CD4-positive, alpha-beta T cell (primary cell): ENCODE data around the gene SCFD2. TPM values are rescaled to one million over a fixed set of nuclear protein-coding genes. Genes with fewer than 3 reads are reported as not detected.
"Not testable (repeated sequence)": the region's sequence is repeated elsewhere in the genome, so short reads cannot be mapped to it uniquely, and the experiment has no call there.

ENCODE experiments used
- ATAC-seq: fragments of 200-7000 bp; cut with Tn5 transposase; one replicate; pipeline ENCODE4 v1.10.0; 2022; ENCODE audit warnings: mild to moderate bottlenecking; ENCODE audit not compliant: poor library complexity
- CTCF ChIA-PET: fragments of 350-600 bp; sonication (Branson Sonifier 250); formaldehyde crosslinking; loops from one replicate; lab custom pipeline; 2021; ENCODE audit warnings: antibody characterized with exemption, inconsistent platforms; lab: Charles Lee
- POLR2A ChIA-PET: fragments of 350-600 bp; sonication (Branson Sonifier 250); formaldehyde crosslinking; loops from one replicate; lab custom pipeline; 2021; ENCODE audit warnings: antibody characterized with exemption, inconsistent platforms; lab: Charles Lee
- DNase-seq, 14 experiments: peaks; one replicate each; pipeline ENCODE4 v3.0.0-alpha.2; 2013 to 2020; ENCODE audit warnings: mixed read lengths in 2 of 14
- H3K27ac ChIP-seq, 2 donors: one replicate each; pipeline versions ENCODE4 v1.5.1 to v1.7.0; 2013; ENCODE audit warnings: low read length in 2 of 2, low read depth in 1 of 2, mild to moderate bottlenecking in 1 of 2
- H3K27me3 ChIP-seq, 2 experiments: 1 replicate in 1 of 2; 2 replicates in 1 of 2; pipeline versions ENCODE4 v1.6.1 to v1.7.0; 2013; ENCODE audit warnings: low read length in 2 of 2, control low read depth in 1 of 2, mild to moderate bottlenecking in 1 of 2, moderate library complexity in 1 of 2; ENCODE audit not compliant: insufficient read depth in 2 of 2, control insufficient read depth in 1 of 2
- H3K36me3 ChIP-seq: one replicate; pipeline ENCODE4 v1.6.1; 2013; ENCODE audit warnings: low read length, control low read depth; ENCODE audit not compliant: insufficient read depth
- H3K4me1 ChIP-seq: one replicate; pipeline ENCODE4 v1.6.1; 2013; ENCODE audit warnings: low read length, control low read depth; ENCODE audit not compliant: insufficient read depth
- H3K4me3 ChIP-seq: one replicate; pipeline ENCODE4 v1.5.1; 2013; ENCODE audit warnings: mild to moderate bottlenecking, low read length, moderate library complexity
- H3K9me3 ChIP-seq, 2 experiments: 1 replicate in 1 of 2; 2 replicates in 1 of 2; pipeline versions ENCODE4 v1.6.1 to v1.7.0; 2013; ENCODE audit warnings: low read length in 2 of 2, mild to moderate bottlenecking in 2 of 2, control low read depth in 1 of 2, moderate library complexity in 1 of 2; ENCODE audit not compliant: control insufficient read depth in 1 of 2, insufficient read depth in 1 of 2
- H3K27ac Mint-ChIP-seq: one replicate; pipeline ENCODE4 v1.8.0; 2020; ENCODE audit warnings: mixed read lengths
- H3K27me3 Mint-ChIP-seq: one replicate; pipeline ENCODE4 v1.8.0; 2021; ENCODE audit warnings: mixed read lengths
- H3K36me3 Mint-ChIP-seq: one replicate; pipeline ENCODE4 v1.8.0; 2021; ENCODE audit warnings: low read depth, mixed read lengths
- H3K4me1 Mint-ChIP-seq: one replicate; pipeline ENCODE4 v1.8.0; 2021; ENCODE audit warnings: low read depth, mixed read lengths
- H3K4me3 Mint-ChIP-seq: one replicate; pipeline ENCODE4 v1.8.0; 2020; ENCODE audit warnings: mild to moderate bottlenecking, mixed read lengths
- H3K9me3 Mint-ChIP-seq: one replicate; pipeline ENCODE4 v1.8.0; 2020; ENCODE audit warnings: mixed read lengths
- CTCF ChIP-seq: fragments of 200-600 bp; IDR thresholded peaks from one replicate; pipeline ENCODE4 v1.8.0; 2022; ENCODE audit warnings: antibody characterized with exemption, mild to moderate bottlenecking
- intact Hi-C, 2 experiments: fragments of 100-400 bp; cut with DNase I in 1 of 2; cut with micrococcal nuclease in 1 of 2; formaldehyde crosslinking; loops; one replicate each; pipeline versions ENCODE4 v1.15.1 to v1.9.0; 2023 to 2025; cut with DNase I, micrococcal nuclease
- total RNA-seq, 174 experiments: library from RNA in 2 of 174; stranded (reverse) in 2 of 174; gene quantifications; one replicate each; pipeline ENCODE4 v1.2.3 and lab custom pipeline; 2021 to 2026

Gene SCFD2
- total RNA-seq, 2 experiments from 2014 or later = 15.4 to 17.6 TPM

GRCh38 chr4:53334916-53335315, 30.9 kb downstream of the SCFD2 start:
- DNase-seq, H3K27ac Mint-ChIP-seq, H3K9me3 Mint-ChIP-seq, H3K36me3 ChIP-seq, H3K27me3 Mint-ChIP-seq, H3K27me3 ChIP-seq, POLR2A ChIA-PET, H3K4me1 ChIP-seq, H3K4me1 Mint-ChIP-seq, H3K4me3 Mint-ChIP-seq, H3K4me3 ChIP-seq, intact Hi-C loops, H3K27ac ChIP-seq, ATAC-seq, CTCF ChIA-PET: not testable (repeated sequence)
- peaks cover 0 to 13% of the 10 kb centered on the region in 2 experiments for H3K9me3 ChIP-seq
- peaks cover 44% of the 10 kb centered on the region for H3K36me3 Mint-ChIP-seq

- H3K27me3 Mint-ChIP-seq = no peaks in the 10 kb centered on the region
- H3K27ac ChIP-seq = no peak overlapping the region
- ATAC-seq (no peak), DNase-seq (no peak)
- TF ChIP-seq CTCF = no peak
- intact Hi-C loops = no loop called here
- H3K4me1 ChIP-seq = no peaks in the 10 kb centered on the region
- no peaks in the 10 kb centered on the region for H3K36me3 ChIP-seq
- no peaks in the 10 kb centered on the region for H3K27me3 ChIP-seq
- POLR2A ChIA-PET = no interaction called here
- no peak overlapping the region for H3K4me3 ChIP-seq
- peaks cover 35% of the 10 kb centered on the region for H3K4me1 Mint-ChIP-seq
- peaks cover 35% of the 10 kb centered on the region for H3K36me3 Mint-ChIP-seq
- H3K27ac Mint-ChIP-seq = no peak overlapping the region
- CTCF ChIA-PET = no interaction called here
- no peaks in the 10 kb centered on the region for H3K9me3 Mint-ChIP-seq
- no peak overlapping the region for H3K4me3 Mint-ChIP-seq
- peaks cover 0 to 3% of the 10 kb centered on the region in 2 experiments for H3K9me3 ChIP-seq
These were observed 39.3 kb downstream of the SCFD2 start for GRCh38 chr4:53326535-53326934.

GRCh38 chr4:53322696-53323095, 43.2 kb downstream of the SCFD2 start:
- TF ChIP-seq CTCF = no peak
- no peaks in the 10 kb centered on the region for H3K27me3 ChIP-seq
- peaks cover 0 to 3% of the 10 kb centered on the region in 2 experiments for H3K9me3 ChIP-seq
- DNase-seq = no peak
- no peak overlapping the region for H3K4me3 ChIP-seq
- H3K27ac ChIP-seq = no peak overlapping the region
- peaks cover 41% of the 10 kb centered on the region for H3K4me1 Mint-ChIP-seq
- H3K9me3 Mint-ChIP-seq = no peaks in the 10 kb centered on the region
- no peaks in the 10 kb centered on the region for H3K27me3 Mint-ChIP-seq
- no peak for ATAC-seq
- POLR2A ChIA-PET = no interaction called here
- no peaks in the 10 kb centered on the region for H3K4me1 ChIP-seq
- CTCF ChIA-PET = no interaction called here
- H3K4me3 Mint-ChIP-seq = no peak overlapping the region
- peaks cover 27% of the 10 kb centered on the region for H3K36me3 Mint-ChIP-seq
- no peaks in the 10 kb centered on the region for H3K36me3 ChIP-seq
- intact Hi-C loops = no loop called here
- H3K27ac Mint-ChIP-seq = no peak overlapping the region

- CTCF ChIA-PET = interaction anchor here (1.2 kb wide), 1 partner anchor 11 kb away, joined by 3 read pairs; no protein-coding TSS in a partner anchor
- ATAC-seq (no peak), DNase-seq (no peak)
- Histone ChIP-seq H3K27ac (no peak overlapping the region), H3K27me3 (no peaks in the 10 kb centered on the region), H3K4me3 (no peak overlapping the region), H3K36me3 (no peaks in the 10 kb centered on the region), H3K4me1 (no peaks in the 10 kb centered on the region), H3K9me3 (no peaks in the 10 kb centered on the region)
- no peak overlapping the region for H3K4me3 Mint-ChIP-seq
- H3K36me3 Mint-ChIP-seq = peaks cover 19% of the 10 kb centered on the region
- peaks cover 33% of the 10 kb centered on the region for H3K4me1 Mint-ChIP-seq
- POLR2A ChIA-PET = no interaction called here
- H3K27ac Mint-ChIP-seq = no peak overlapping the region
- H3K9me3 Mint-ChIP-seq = no peaks in the 10 kb centered on the region
- intact Hi-C loops = no loop called here
- no peak for TF ChIP-seq CTCF
- no peaks in the 10 kb centered on the region for H3K27me3 Mint-ChIP-seq
These were observed 43.9 kb downstream of the SCFD2 start for GRCh38 chr4:53321984-53322289.
